ENCODE data around the gene THSD4. TPM values are rescaled to one million over a fixed set of nuclear protein-coding genes. Genes with fewer than 3 reads are reported as not detected.

Gene THSD4
- polyA plus RNA-seq, 2 of the 4 experiments (the other 2 are of a cell fraction), result 15.8 to 40.7 TPM

DNA sequence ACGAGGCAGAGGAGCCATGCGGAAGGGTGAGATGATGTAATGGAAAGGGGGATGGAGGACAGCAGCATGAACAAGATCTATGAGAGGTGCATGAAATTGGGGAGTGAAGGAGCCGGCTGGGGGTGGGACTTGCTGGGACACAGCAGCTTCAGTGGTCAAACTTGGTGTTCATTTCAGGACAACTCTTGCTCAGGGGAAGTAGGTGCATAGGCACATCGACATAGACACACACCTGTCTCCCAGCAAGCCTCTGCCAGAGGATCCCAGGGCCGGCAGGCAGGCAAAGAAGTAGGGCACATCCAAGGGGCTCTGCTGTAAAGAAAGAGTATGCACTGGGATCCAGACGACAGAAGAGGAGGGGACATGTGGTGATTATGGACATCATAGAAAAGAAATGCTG lies 582.0 kb downstream of the THSD4 start:
- ATAC-seq (no peak), DNase-seq (ENCODE audit: low read depth in 1 of 2, low spot score in 1 of 2) (no peak), FAIRE-seq (no peak)
- 79% methylated on average over 6 of the region's 6 CpGs for WGBS (ENCODE audit: missing lambda C conversion rate)
- Histone ChIP-seq H3K4me1 (no peaks in the 10 kb centered on the region), H3K9me3 (no peaks in the 10 kb centered on the region; the same call in 2 of the 3 replicates), H3K4me2 (no peak overlapping the region), H3K27ac (no peak overlapping the region), H3K4me3 (no peak overlapping the region)
- ChIA-PET CTCF (interaction anchor here (1.0 kb wide), 1 partner anchor 13 kb away, joined by 3 read pairs; no protein-coding TSS in a partner anchor), POLR2A (no interaction called here)
- no peak for TF ChIP-seq CBX2 (IDR thresholded peaks at IDR 0.05; ENCODE audit: borderline replicate concordance, low read depth)
- TF ChIP-seq, protein P1, sequence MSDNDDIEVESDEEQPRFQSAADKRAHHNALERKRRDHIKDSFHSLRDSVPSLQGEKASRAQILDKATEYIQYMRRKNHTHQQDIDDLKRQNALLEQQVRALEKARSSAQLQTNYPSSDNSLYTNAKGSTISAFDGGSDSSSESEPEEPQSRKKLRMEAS (IDR thresholded peaks at IDR 0.05), result no peak
- TF ChIP-seq, protein P2, sequence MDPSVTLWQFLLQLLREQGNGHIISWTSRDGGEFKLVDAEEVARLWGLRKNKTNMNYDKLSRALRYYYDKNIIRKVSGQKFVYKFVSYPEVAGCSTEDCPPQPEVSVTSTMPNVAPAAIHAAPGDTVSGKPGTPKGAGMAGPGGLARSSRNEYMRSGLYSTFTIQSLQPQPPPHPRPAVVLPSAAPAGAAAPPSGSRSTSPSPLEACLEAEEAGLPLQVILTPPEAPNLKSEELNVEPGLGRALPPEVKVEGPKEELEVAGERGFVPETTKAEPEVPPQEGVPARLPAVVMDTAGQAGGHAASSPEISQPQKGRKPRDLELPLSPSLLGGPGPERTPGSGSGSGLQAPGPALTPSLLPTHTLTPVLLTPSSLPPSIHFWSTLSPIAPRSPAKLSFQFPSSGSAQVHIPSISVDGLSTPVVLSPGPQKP (IDR thresholded peaks at IDR 0.05; ENCODE audit: low read depth, low read length), result no peak

DNA sequence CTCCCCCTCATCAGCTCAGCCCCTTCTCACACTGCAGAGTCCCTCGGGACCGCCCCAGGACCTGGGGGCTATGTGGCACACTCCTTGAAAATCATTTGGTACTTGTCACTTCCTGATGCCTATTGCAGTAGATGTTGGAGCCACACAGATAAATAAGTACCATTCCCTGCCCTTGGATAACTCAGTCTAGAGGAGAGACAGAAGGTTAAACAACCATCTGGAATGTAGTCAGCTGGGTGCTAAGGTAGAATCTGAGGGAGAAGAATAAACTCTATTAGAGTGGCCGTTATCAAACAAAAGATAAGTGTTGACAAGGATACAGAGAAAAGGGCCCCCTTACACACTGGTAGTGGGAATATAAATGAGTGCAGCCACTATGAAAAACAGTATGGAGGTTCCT lies 582.8 kb downstream of the THSD4 start:
- FAIRE-seq (no peak), ATAC-seq (no peak), DNase-seq (ENCODE audit: low read depth in 1 of 2, low spot score in 1 of 2) (no peak)
- Histone ChIP-seq H3K27ac (no peak overlapping the region), H3K9me3 (no peaks in the 10 kb centered on the region; the same call in 2 of the 3 replicates), H3K4me3 (no peak overlapping the region), H3K4me2 (no peak overlapping the region), H3K4me1 (no peaks in the 10 kb centered on the region)
- ChIA-PET CTCF (no interaction called here), POLR2A (no interaction called here)
- WGBS (ENCODE audit: missing lambda C conversion rate), result 80% methylated on average over 3 of the region's 3 CpGs
- TF ChIP-seq MAZ (IDR thresholded peaks at IDR 0.05; ENCODE audit: borderline replicate concordance, low read depth, low read length) (no peak), KDM5A (IDR thresholded peaks at IDR 0.05) (no peak), CHD4 (IDR thresholded peaks at IDR 0.05; ENCODE audit: borderline replicate concordance) (no peak), CBX8 (IDR thresholded peaks at IDR 0.05) (no peak), POLR2AphosphoS2 (conservative IDR thresholded peaks at IDR 0.05; ENCODE audit: low read length) (no peak), FOSL2 (IDR thresholded peaks at IDR 0.05) (no peak), FOSL2 (CRISPR knock-in tag; IDR thresholded peaks at IDR 0.05) (no peak), HEYL (CRISPR knock-in tag; IDR thresholded peaks at IDR 0.05) (no peak), KDM1A (IDR thresholded peaks at IDR 0.05; ENCODE audit: low read depth) (no peak), CHD2 (IDR thresholded peaks at IDR 0.05; ENCODE audit: low read length, partially characterized antibody) (no peak), TP53 (CRISPR knock-in tag; IDR thresholded peaks at IDR 0.05) (no peak), RCOR1 (IDR thresholded peaks at IDR 0.05; ENCODE audit: low read depth, low read length) (no peak)
- TF ChIP-seq, protein P3, sequence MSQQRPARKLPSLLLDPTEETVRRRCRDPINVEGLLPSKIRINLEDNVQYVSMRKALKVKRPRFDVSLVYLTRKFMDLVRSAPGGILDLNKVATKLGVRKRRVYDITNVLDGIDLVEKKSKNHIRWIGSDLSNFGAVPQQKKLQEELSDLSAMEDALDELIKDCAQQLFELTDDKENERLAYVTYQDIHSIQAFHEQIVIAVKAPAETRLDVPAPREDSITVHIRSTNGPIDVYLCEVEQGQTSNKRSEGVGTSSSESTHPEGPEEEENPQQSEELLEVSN (IDR thresholded peaks at IDR 0.05; ENCODE audit: borderline replicate concordance, low read depth), result no peak

DNA sequence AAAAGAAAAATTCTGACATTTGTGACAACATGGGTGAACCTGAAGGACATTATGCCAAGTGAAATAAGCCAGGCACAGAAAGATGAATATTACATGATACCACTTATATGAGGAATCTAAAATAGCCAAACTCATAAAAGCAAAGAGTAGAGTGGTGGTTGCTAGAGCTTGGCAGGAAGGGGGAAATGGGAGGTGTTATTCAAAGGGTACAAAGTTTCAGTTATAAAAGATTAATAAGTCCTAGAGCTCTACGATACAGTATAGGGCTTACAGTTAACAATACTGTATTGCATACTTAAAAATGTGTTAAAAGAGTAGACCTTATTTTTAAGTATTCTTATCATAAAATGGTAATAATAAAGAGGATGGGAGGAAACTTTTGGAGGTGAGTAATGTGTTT lies 583.5 kb downstream of the THSD4 start:
- CTCF ChIA-PET, result no interaction called here
- Histone ChIP-seq H3K27ac (no peak overlapping the region), H3K9me3 (no peaks in the 10 kb centered on the region; the same call in 2 of the 3 replicates), H3K4me3 (no peak overlapping the region), H3K4me1 (no peaks in the 10 kb centered on the region), H3K4me2 (no peak overlapping the region)
- DNase-seq (ENCODE audit: low read depth in 1 of 2, low spot score in 1 of 2) (no peak), ATAC-seq (no peak), FAIRE-seq (no peak)
- POLR2A ChIA-PET, result no interaction called here
- TF ChIP-seq SREBF2 (IDR thresholded peaks at IDR 0.05), result no peak
- TF ChIP-seq KDM5A (IDR thresholded peaks at IDR 0.05), result no peak
- no peak for TF ChIP-seq NR3C1 (IDR thresholded peaks at IDR 0.05)
- TF ChIP-seq HOXB5 (CRISPR knock-in tag; IDR thresholded peaks at IDR 0.05), result no peak
- TF ChIP-seq, protein P4, sequence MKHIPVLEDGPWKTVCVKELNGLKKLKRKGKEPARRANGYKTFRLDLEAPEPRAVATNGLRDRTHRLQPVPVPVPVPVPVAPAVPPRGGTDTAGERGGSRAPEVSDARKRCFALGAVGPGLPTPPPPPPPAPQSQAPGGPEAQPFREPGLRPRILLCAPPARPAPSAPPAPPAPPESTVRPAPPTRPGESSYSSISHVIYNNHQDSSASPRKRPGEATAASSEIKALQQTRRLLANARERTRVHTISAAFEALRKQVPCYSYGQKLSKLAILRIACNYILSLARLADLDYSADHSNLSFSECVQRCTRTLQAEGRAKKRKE (CRISPR knock-in tag; IDR thresholded peaks at IDR 0.05; ENCODE audit: low read depth), result no peak
- TF ChIP-seq NPAS2 (CRISPR knock-in tag; IDR thresholded peaks at IDR 0.05; ENCODE audit: borderline replicate concordance), result no peak
- TF ChIP-seq, protein P2 (IDR thresholded peaks at IDR 0.05; ENCODE audit: low read depth, low read length), result no peak
- TF ChIP-seq, protein P5, sequence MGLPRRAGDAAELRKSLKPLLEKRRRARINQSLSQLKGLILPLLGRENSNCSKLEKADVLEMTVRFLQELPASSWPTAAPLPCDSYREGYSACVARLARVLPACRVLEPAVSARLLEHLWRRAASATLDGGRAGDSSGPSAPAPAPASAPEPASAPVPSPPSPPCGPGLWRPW (IDR thresholded peaks at IDR 0.05), result no peak
- no peak for TF ChIP-seq POLR2A (IDR thresholded peaks at IDR 0.05; ENCODE audit: low read length)
- TF ChIP-seq HOXA7 (CRISPR knock-in tag; IDR thresholded peaks at IDR 0.05), result no peak
- TF ChIP-seq RARB (CRISPR knock-in tag; IDR thresholded peaks at IDR 0.05), result no peak
- TF ChIP-seq, protein P6, sequence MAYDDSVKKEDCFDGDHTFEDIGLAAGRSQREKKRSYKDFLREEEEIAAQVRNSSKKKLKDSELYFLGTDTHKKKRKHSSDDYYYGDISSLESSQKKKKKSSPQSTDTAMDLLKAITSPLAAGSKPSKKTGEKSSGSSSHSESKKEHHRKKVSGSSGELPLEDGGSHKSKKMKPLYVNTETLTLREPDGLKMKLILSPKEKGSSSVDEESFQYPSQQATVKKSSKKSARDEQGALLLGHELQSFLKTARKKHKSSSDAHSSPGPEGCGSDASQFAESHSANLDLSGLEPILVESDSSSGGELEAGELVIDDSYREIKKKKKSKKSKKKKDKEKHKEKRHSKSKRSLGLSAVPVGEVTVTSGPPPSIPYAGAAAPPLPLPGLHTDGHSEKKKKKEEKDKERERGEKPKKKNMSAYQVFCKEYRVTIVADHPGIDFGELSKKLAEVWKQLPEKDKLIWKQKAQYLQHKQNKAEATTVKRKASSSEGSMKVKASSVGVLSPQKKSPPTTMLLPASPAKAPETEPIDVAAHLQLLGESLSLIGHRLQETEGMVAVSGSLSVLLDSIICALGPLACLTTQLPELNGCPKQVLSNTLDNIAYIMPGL (CRISPR knock-in tag; IDR thresholded peaks at IDR 0.05; ENCODE audit: borderline replicate concordance), result no peak
- TF ChIP-seq, protein P7, sequence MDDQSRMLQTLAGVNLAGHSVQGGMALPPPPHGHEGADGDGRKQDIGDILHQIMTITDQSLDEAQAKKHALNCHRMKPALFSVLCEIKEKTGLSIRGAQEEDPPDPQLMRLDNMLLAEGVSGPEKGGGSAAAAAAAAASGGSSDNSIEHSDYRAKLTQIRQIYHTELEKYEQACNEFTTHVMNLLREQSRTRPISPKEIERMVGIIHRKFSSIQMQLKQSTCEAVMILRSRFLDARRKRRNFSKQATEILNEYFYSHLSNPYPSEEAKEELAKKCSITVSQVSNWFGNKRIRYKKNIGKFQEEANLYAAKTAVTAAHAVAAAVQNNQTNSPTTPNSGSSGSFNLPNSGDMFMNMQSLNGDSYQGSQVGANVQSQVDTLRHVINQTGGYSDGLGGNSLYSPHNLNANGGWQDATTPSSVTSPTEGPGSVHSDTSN (IDR thresholded peaks at IDR 0.05), result no peak
- TF ChIP-seq JUN (IDR thresholded peaks at IDR 0.05), result no peak
- no peak for TF ChIP-seq CBX8 (IDR thresholded peaks at IDR 0.05)
- WGBS (ENCODE audit: missing lambda C conversion rate), result 94% methylated on average over 1 of the region's 1 CpG

All from A549 (cell line).